H1 (cell line): Measurements from ENCODE around the gene PHACTR1. TPM values are rescaled to one million over a fixed set of nuclear protein-coding genes. Genes with fewer than 3 reads are reported as not detected.

Source experiments
- CTCF ChIA-PET: fragments of 300-600 bp; sonication (Branson Sonifier 250); formaldehyde crosslinking; loops from one replicate; lab custom pipeline; 2021; ENCODE audit not compliant: partially characterized antibody; lab: Charles Lee
- POLR2A ChIA-PET: fragments of 300-600 bp; sonication (Branson Sonifier 250); formaldehyde crosslinking; loops from one replicate; lab custom pipeline; 2021; ENCODE audit warnings: inconsistent platforms; ENCODE audit not compliant: partially characterized antibody; lab: Charles Lee
- DNase-seq, 2 experiments: peaks; one replicate each; pipeline versions ENCODE4 v3.0.0 to v3.0.0-alpha.2; 2010 to 2022; ENCODE audit warnings: low spot score in 2 of 2, low read depth in 1 of 2, mixed read lengths in 1 of 2
- FAIRE-seq: peaks from 2 replicates; lab custom pipeline; 2011; peaks lifted over from hg19 to GRCh38; lab: Jason Lieb, UNC
- H2AFZ ChIP-seq: 2 replicates; pipeline ENCODE4 v1.8.1; 2012; ENCODE audit warnings: low read length, inconsistent platforms
- H2AK5ac ChIP-seq: 2 replicates; pipeline ENCODE4 v1.6.1; 2013; ENCODE audit warnings: low read depth, low read length
- H2BK120ac ChIP-seq: replicated peaks from 2 replicates; pipeline ENCODE3; 2013; ENCODE audit warnings: low read depth, low read length, inconsistent platforms
- H2BK12ac ChIP-seq: 2 replicates; pipeline ENCODE4 v1.6.1; 2013; ENCODE audit warnings: low read depth, low read length
- H2BK15ac ChIP-seq: 2 replicates; pipeline ENCODE4 v1.6.1; 2013; ENCODE audit warnings: low read length
- H2BK20ac ChIP-seq: 2 replicates; pipeline ENCODE4 v1.6.1; 2013; ENCODE audit warnings: low read length
- H2BK5ac ChIP-seq: 2 replicates; pipeline ENCODE4 v1.6.1; 2013; ENCODE audit warnings: low read depth, low read length
- H3K14ac ChIP-seq: 2 replicates; pipeline ENCODE4 v1.6.1; 2013; ENCODE audit warnings: inconsistent platforms; ENCODE audit not compliant: insufficient read length
- H3K18ac ChIP-seq: 2 replicates; pipeline ENCODE4 v1.6.1; 2013; ENCODE audit warnings: low read length; ENCODE audit errors: extremely low read depth
- H3K23ac ChIP-seq: 2 replicates; pipeline ENCODE4 v1.6.1; 2013; ENCODE audit warnings: inconsistent platforms; ENCODE audit not compliant: insufficient read length
- H3K23me2 ChIP-seq: 2 replicates; pipeline ENCODE4 v1.6.1; 2013; ENCODE audit warnings: low read depth, low read length
- H3K27ac ChIP-seq: 2 replicates; pipeline ENCODE4 v1.6.1; 2011; ENCODE audit warnings: low read depth, low read length, inconsistent platforms
- H3K27me3 ChIP-seq, 4 experiments: replicated peaks in 1 of 4; 1 replicate in 1 of 4; 2 replicates in 3 of 4; pipeline versions ENCODE4 v1.6.1 to v1.8.1; 2011 to 2013; ENCODE audit warnings: low read length in 3 of 4, mild to moderate bottlenecking in 3 of 4, inconsistent platforms in 2 of 4, mixed read lengths in 2 of 4, moderate library complexity in 1 of 4; ENCODE audit not compliant: control insufficient read depth in 3 of 4, insufficient read depth in 3 of 4; ENCODE audit errors: extremely low read depth in 1 of 4
- H3K36me3 ChIP-seq, 4 experiments: 2 replicates each; pipeline versions ENCODE4 v1.6.1 to v1.8.1; 2011 to 2013; ENCODE audit warnings: mild to moderate bottlenecking in 4 of 4, low read length in 3 of 4, moderate library complexity in 2 of 4, control low read depth in 1 of 4, inconsistent platforms in 1 of 4; ENCODE audit not compliant: insufficient read depth in 4 of 4, control insufficient read depth in 2 of 4
- H3K4ac ChIP-seq: replicated peaks from 2 replicates; pipeline ENCODE3; 2013; ENCODE audit warnings: low read length, low read depth, mixed read lengths, inconsistent platforms; ENCODE audit not compliant: insufficient read length
- H3K4me1 ChIP-seq, 4 experiments: replicated peaks in 1 of 4; 1 replicate in 1 of 4; 2 replicates in 3 of 4; pipeline versions ENCODE4 v1.6.1 to v1.8.1; 2011 to 2013; ENCODE audit warnings: low read length in 3 of 4, inconsistent platforms in 2 of 4, mixed read lengths in 1 of 4; ENCODE audit not compliant: insufficient read depth in 4 of 4, control insufficient read depth in 3 of 4
- H3K4me2 ChIP-seq, 2 experiments: 2 replicates each; pipeline versions ENCODE4 v1.6.1 to v1.8.1; 2011 to 2013; ENCODE audit warnings: low read depth in 2 of 2, low read length in 2 of 2, control low read depth in 1 of 2, inconsistent platforms in 1 of 2, mild to moderate bottlenecking in 1 of 2; ENCODE audit not compliant: insufficient read depth in 1 of 2
- H3K4me3 ChIP-seq, 4 experiments: fragments of 200-600, 300-600 bp in 1 of 4; sonication (generic), shearing (Covaris generic), sonication (Bioruptor Twin) in 1 of 4; 2 replicates each; pipeline versions ENCODE4 v1.5.1 to v1.8.1; 2011 to 2016; ENCODE audit warnings: low read length in 4 of 4, low read depth in 3 of 4, control low read depth in 2 of 4, inconsistent platforms in 2 of 4, mild to moderate bottlenecking in 2 of 4, mixed read lengths in 1 of 4, moderate library complexity in 1 of 4; ENCODE audit not compliant: insufficient read depth in 2 of 4; ENCODE audit errors: extremely low read depth in 1 of 4
- H3K56ac ChIP-seq: replicated peaks from 2 replicates; pipeline ENCODE3; 2013; ENCODE audit warnings: low read depth, mild to moderate bottlenecking, mixed read lengths, low read length, inconsistent platforms; ENCODE audit not compliant: insufficient read length
- H3K79me1 ChIP-seq: 2 replicates; pipeline ENCODE4 v1.6.1; 2013; ENCODE audit warnings: low read depth, low read length, control low read depth
- H3K79me2 ChIP-seq, 2 experiments: 2 replicates each; pipeline versions ENCODE4 v1.6.1 to v1.8.1; 2012 to 2013; ENCODE audit warnings: low read length in 2 of 2, mild to moderate bottlenecking in 2 of 2, inconsistent platforms in 1 of 2; ENCODE audit not compliant: insufficient read depth in 2 of 2, control insufficient read depth in 1 of 2
- H3K9ac ChIP-seq, 4 experiments: replicated peaks in 1 of 4; 1 replicate in 1 of 4; 2 replicates in 3 of 4; pipeline versions ENCODE4 v1.6.1 to v1.8.1; 2011 to 2013; ENCODE audit warnings: low read depth in 3 of 4, low read length in 3 of 4, control low read depth in 2 of 4, mild to moderate bottlenecking in 2 of 4, moderate library complexity in 2 of 4, inconsistent platforms in 1 of 4; ENCODE audit errors: extremely low read depth in 1 of 4
- H3K9me3 ChIP-seq, 2 experiments: 2 replicates each; pipeline versions ENCODE4 v1.6.1 to v1.8.1; 2012 to 2013; ENCODE audit warnings: mild to moderate bottlenecking in 2 of 2, moderate library complexity in 2 of 2, control low read depth in 1 of 2, inconsistent platforms in 1 of 2, low read depth in 1 of 2, low read length in 1 of 2, mixed read lengths in 1 of 2; ENCODE audit not compliant: insufficient read depth in 2 of 2
- H4K20me1 ChIP-seq, 2 experiments: replicated peaks in 1 of 2; 2 replicates each; pipeline versions ENCODE3 to v1.8.1; 2011 to 2013; ENCODE audit warnings: inconsistent platforms in 2 of 2, low read length in 2 of 2, mild to moderate bottlenecking in 1 of 2; ENCODE audit not compliant: insufficient read depth in 2 of 2, control insufficient read depth in 1 of 2
- H4K5ac ChIP-seq: 2 replicates; pipeline ENCODE4 v1.6.1; 2013; ENCODE audit warnings: low read length, low read depth, mixed read lengths, inconsistent platforms; ENCODE audit not compliant: insufficient read length
- H4K8ac ChIP-seq: 2 replicates; pipeline ENCODE4 v1.8.0; 2013; ENCODE audit warnings: mild to moderate bottlenecking, moderate library complexity, low read length, inconsistent platforms; ENCODE audit not compliant: insufficient read depth; ENCODE audit errors: extremely low read depth
- H4K91ac ChIP-seq: replicated peaks from 2 replicates; pipeline ENCODE3; 2013; ENCODE audit warnings: low read length, mixed read lengths, inconsistent platforms; ENCODE audit not compliant: insufficient read length
- ATF3 ChIP-seq: IDR thresholded peaks from 2 replicates; pipeline ENCODE4 v1.6.1; 2011; ENCODE audit warnings: low read depth, mild to moderate bottlenecking, low read length; ENCODE audit not compliant: insufficient read depth
- BRCA1 ChIP-seq: IDR thresholded peaks from 2 replicates; pipeline ENCODE4 v1.6.1; 2012; ENCODE audit warnings: low read depth, low read length, improper control_type of control experiment
- EZH2 ChIP-seq: fragments of 200-600 bp; sonication (generic); IDR thresholded peaks from 2 replicates; pipeline ENCODE4 v1.7.1; 2012; ENCODE audit warnings: low read depth, mild to moderate bottlenecking, moderate library complexity, low read length, inconsistent platforms; ENCODE audit not compliant: severe bottlenecking
- HDAC6 ChIP-seq: IDR thresholded peaks from one replicate; pipeline ENCODE4 v1.7.1; 2012; ENCODE audit warnings: low read depth, mild to moderate bottlenecking, inconsistent platforms, low read length, moderate library complexity
- KDM4A ChIP-seq: IDR thresholded peaks from one replicate; pipeline ENCODE4 v1.7.1; 2012; ENCODE audit warnings: low read depth, mild to moderate bottlenecking, moderate library complexity, low read length, inconsistent platforms; ENCODE audit not compliant: severe bottlenecking
- POLR2AphosphoS5 ChIP-seq: IDR thresholded peaks from 2 replicates; pipeline ENCODE4 v1.6.1; 2011; ENCODE audit warnings: low read depth, low read length
- RAD21 ChIP-seq, 2 experiments: IDR thresholded peaks in 1 of 2; conservative IDR thresholded peaks in 1 of 2; 2 replicates each; pipeline ENCODE4 v1.6.1; 2011; ENCODE audit warnings: low read depth in 2 of 2, low read length in 2 of 2, improper control_type of control experiment in 1 of 2, inconsistent platforms in 1 of 2, mild to moderate bottlenecking in 1 of 2, moderate library complexity in 1 of 2
- RFX5 ChIP-seq: IDR thresholded peaks from 2 replicates; pipeline ENCODE4 v1.6.1; 2011; ENCODE audit warnings: low read depth, low read length, improper control_type of control experiment, borderline replicate concordance
- RNF2 ChIP-seq: fragments of 200-900, 300-1000 bp; sonication (generic); IDR thresholded peaks from 2 replicates; pipeline ENCODE4 v1.7.1; 2016; ENCODE audit warnings: borderline replicate concordance, low read depth, mild to moderate bottlenecking, antibody characterized with exemption, low read length; ENCODE audit not compliant: poor library complexity, severe bottlenecking; ENCODE audit errors: missing control alignments
- SP2 ChIP-seq: IDR thresholded peaks from 2 replicates; pipeline ENCODE4 v1.6.1; 2012; ENCODE audit warnings: mild to moderate bottlenecking, low read length, inconsistent platforms
- SP4 ChIP-seq: IDR thresholded peaks from 2 replicates; pipeline ENCODE4 v1.6.1; 2012; ENCODE audit warnings: low read length, inconsistent platforms
- TAF7 ChIP-seq: optimal IDR thresholded peaks from 2 replicates; pipeline ENCODE3; 2011; ENCODE audit warnings: low read depth, mild to moderate bottlenecking, inconsistent platforms, low read length, moderate library complexity, borderline replicate concordance
- YY1 ChIP-seq: IDR thresholded peaks from 2 replicates; pipeline ENCODE4 v1.6.1; 2011; ENCODE audit warnings: low read depth, mild to moderate bottlenecking, low read length
- WGBS, 2 experiments: shearing (Covaris generic) in 1 of 2; methylation state at CpG; one replicate each; pipeline versions ENCODE4 v1.1.6 to v1.1.7; 2013 to 2015; ENCODE audit warnings: low lambda C conversion rate in 2 of 2, mixed read lengths in 2 of 2, inconsistent platforms in 1 of 2, low coverage in 1 of 2, missing lambda C conversion rate in 1 of 2; ENCODE audit not compliant: insufficient replicate concordance in 2 of 2, insufficient coverage in 1 of 2, insufficient read length in 1 of 2; ENCODE audit errors: extremely low coverage in 1 of 2, missing lambda C conversion rate in 1 of 2; 5-methylcytosine and 5-hydroxymethylcytosine counted together
- polyA plus RNA-seq, 7 experiments: library from polyadenylated mRNA; depleted of rRNA in 3 of 7; stranded (reverse) in 5 of 7; unstranded in 2 of 7; fragments of >200 nt in 5 of 7; fragments of 200-250 nt in 2 of 7; gene quantifications; 1 replicate in 5 of 7; 2 replicates in 1 of 7; 4 replicates in 1 of 7; pipeline versions ENCODE4 v1.2.1 to v1.2.3, GENCODE V29; 2011 to 2013; ENCODE audit warnings: missing spikeins in 2 of 7, mixed read lengths in 2 of 7
- total RNA-seq: library from RNA; stranded (reverse); fragmentation: NEBNext Ultra II Directional; extraction: Animal tissue kit (Norgen Biotek cat#: 25700); gene quantifications from 2 replicates; pipeline ENCODE4 v1.2.1, GENCODE V29; 2021

PHACTR1 gene
- total and polyA plus RNA-seq, 2 of the 8 experiments (the other 6 are each of a cell fraction or from before 2014, with no cell fraction given) = 3.9 to 17.1 TPM

DNA sequence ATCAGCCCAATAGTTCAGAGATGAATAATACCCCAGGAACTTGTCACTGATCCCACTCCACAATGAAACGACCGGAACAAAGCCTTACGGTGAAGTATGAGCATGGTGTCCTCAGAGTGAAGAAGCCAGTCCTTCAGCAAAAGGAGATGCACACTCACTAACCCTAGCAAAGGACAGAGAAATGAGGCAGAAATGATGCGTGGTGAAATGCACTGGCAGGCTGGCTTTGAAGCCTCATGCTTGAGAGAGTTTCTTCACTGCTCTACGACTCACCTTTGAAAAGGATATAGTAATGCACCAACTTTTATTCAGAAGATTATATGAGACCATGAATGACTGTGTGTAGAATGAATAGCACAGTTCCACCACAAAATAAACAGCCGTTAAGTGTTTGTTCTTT lies 74.8 kb downstream of the PHACTR1 start:
- Histone ChIP-seq H4K91ac (no peak overlapping the region), H3K27me3 (peaks cover 0 to 1% (median 0%) of the 10 kb centered on the region in 4 experiments; a peak in 1 of 7 replicates), H2BK20ac (no peak overlapping the region), H3K4me2 (no peak overlapping the region), H2BK5ac (no peak overlapping the region), H2AFZ (no peak overlapping the region), H3K14ac (no peak overlapping the region), H4K8ac (no peak overlapping the region), H4K5ac (no peak overlapping the region), H3K18ac (no peak overlapping the region), H3K23ac (no peak overlapping the region), H3K9ac (no peak overlapping the region), H3K36me3 (no peaks in the 10 kb centered on the region), H3K23me2 (no peaks in the 10 kb centered on the region), H3K79me1 (no peaks in the 10 kb centered on the region), H3K4me3 (no peak overlapping the region), H2AK5ac (no peak overlapping the region), H3K27ac (no peak overlapping the region), H3K79me2 (no peaks in the 10 kb centered on the region), H2BK15ac (no peak overlapping the region), H2BK12ac (no peak overlapping the region), H3K56ac (no peak overlapping the region), H2BK120ac (no peak overlapping the region), H3K4ac (no peak overlapping the region), H4K20me1 (no peaks in the 10 kb centered on the region), H3K9me3 (no peaks in the 10 kb centered on the region), H3K4me1 (peaks cover 0 to 3% (median 0%) of the 10 kb centered on the region in 4 experiments; a peak in 1 of 7 replicates)
- CTCF ChIA-PET = no interaction called here
- WGBS, 2 experiments = 89% methylated on average over 6 of the region's 6 CpGs; no CpG with 5 or more reads in 1 of the 2 experiments
- DNase-seq = no peak
- FAIRE-seq = no peak
- POLR2A ChIA-PET = no interaction called here
- TF ChIP-seq KDM4A (no peak), RAD21 (IDR thresholded peaks at IDR 0.05 in 1 of 2, conservative IDR thresholded peaks at IDR 0.05 in 1 of 2; ENCODE audit: low read depth in 2 of 2, low read length in 2 of 2) (no peak), ATF3 (no peak), RNF2 (no peak), TAF7 (no peak), HDAC6 (no peak), YY1 (no peak), POLR2AphosphoS5 (no peak), RFX5 (no peak), SP4 (no peak), SP2 (no peak), EZH2 (no peak), BRCA1 (no peak)
